ENCODE data around the gene MMP15. TPM values are rescaled to one million over a fixed set of nuclear protein-coding genes. Genes with fewer than 3 reads are reported as not detected.
A peak's percentile ranks its signal among the peaks of the same experiment; 100 is the strongest.
"Not testable (repeated sequence)": the region's sequence is repeated elsewhere in the genome, so short reads cannot be mapped to it uniquely, and the experiment has no call there.

Gene MMP15
- total RNA-seq, result 100 to 1,000 TPM in 1 of 5 donors, 10 to 100 TPM in 4; 19.3 to 140 (median 43.3) TPM
- polyA plus RNA-seq, result 10 to 100 TPM in 2 of 3 donors, 1 to 10 TPM in 1; 8.1 to 24.0 (median 15.5) TPM
- long read RNA-seq, donor 1, full-length matches to known transcripts, result 5 of 20 reads
- long read RNA-seq, donor 1, partial matches to known transcripts, result 15 of 20 reads
- long read RNA-seq, donor 1, other reads (novel, unspliced or antisense), result 0 of 20 reads
- long read RNA-seq, donor 2, full-length matches to known transcripts, result 13 of 19 reads
- long read RNA-seq, donor 2, partial matches to known transcripts, result 6 of 19 reads
- long read RNA-seq, donor 2, other reads (novel, unspliced or antisense), result 0 of 19 reads
- long read RNA-seq, donor 3, full-length matches to known transcripts, result 6 of 11 reads
- long read RNA-seq, donor 3, partial matches to known transcripts, result 5 of 11 reads
- long read RNA-seq, donor 3, other reads (novel, unspliced or antisense), result 0 of 11 reads
- long read RNA-seq, donor 4, result 0 reads
- long read RNA-seq, donor 5, full-length matches to known transcripts, result 12 of 27 reads
- long read RNA-seq, donor 5, partial matches to known transcripts, result 15 of 27 reads
- long read RNA-seq, donor 5, other reads (novel, unspliced or antisense), result 0 of 27 reads
- long read RNA-seq, donor 6, full-length matches to known transcripts, result 18 of 44 reads
- long read RNA-seq, donor 6, partial matches to known transcripts, result 26 of 44 reads
- long read RNA-seq, donor 6, other reads (novel, unspliced or antisense), result 0 of 44 reads
- long read RNA-seq, donor 7, full-length matches to known transcripts, result 6 of 6 reads
- long read RNA-seq, donor 7, partial matches to known transcripts, result 0 of 6 reads
- long read RNA-seq, donor 7, other reads (novel, unspliced or antisense), result 0 of 6 reads
- long read RNA-seq, donor 8, full-length matches to known transcripts, result 8 of 8 reads
- long read RNA-seq, donor 8, partial matches to known transcripts, result 0 of 8 reads
- long read RNA-seq, donor 8, other reads (novel, unspliced or antisense), result 0 of 8 reads
- long read RNA-seq, donor 9, full-length matches to known transcripts, result 1 of 1 reads
- long read RNA-seq, donor 9, partial matches to known transcripts, result 0 of 1 reads
- long read RNA-seq, donor 9, other reads (novel, unspliced or antisense), result 0 of 1 reads
- long read RNA-seq, donor 10, full-length matches to known transcripts, result 4 of 4 reads
- long read RNA-seq, donor 10, partial matches to known transcripts, result 0 of 4 reads
- long read RNA-seq, donor 10, other reads (novel, unspliced or antisense), result 0 of 4 reads

DNA sequence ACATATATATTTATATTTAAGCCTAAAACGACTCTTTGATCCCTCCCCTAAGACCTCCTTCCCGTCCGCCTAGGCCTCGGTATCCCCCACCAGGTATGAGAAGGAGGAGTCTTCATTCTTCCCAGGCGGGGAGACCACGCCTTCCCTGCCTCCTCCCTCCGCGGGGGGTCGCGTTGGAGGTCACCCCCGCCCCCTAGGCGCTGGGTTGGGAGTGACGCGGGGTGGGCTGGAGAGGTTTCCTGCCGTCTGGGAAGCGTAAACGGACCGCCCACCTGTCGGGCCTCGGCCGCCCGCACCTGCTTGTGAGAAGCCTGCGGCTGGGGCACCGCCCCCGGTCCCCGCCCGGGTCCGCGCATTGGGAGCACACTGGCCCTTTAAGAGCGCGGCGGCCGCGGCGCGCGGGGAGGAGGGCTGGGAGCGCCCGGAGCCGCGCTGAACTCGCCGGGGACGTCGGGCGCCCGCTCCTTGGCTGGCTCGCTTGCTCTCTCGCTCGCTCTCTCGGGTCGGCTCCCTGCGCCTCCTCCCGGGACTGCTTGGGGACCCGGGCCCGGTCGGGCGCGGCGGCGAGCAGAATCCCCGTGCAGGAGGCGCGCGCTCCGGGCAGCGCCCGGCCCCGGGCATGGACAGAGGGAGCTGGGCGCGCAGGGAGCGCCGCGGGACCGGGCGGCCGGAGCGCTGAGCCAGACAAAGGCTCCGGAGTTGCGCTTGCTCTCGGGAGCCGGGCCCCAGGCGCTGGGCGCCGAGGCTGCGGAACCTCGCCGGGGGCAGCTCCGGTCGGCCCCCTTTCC is at the start of gene MMP15:
TSS of gene MMP15 (plus strand) at position 404 of the 788 bp plus-strand sequence. CDS start 597 bp downstream, outside the sequence.
- intact Hi-C loops (cut with DNase I; ENCODE audit: low total_unique reads), result no loop called here
- Histone ChIP-seq H3K27ac (peak within 1 kb of the TSS; percentile 89 to 94 (median 92)), H3K9me3 (no peaks in the 10 kb centered on the region), H3K36me3 (no peaks in the 10 kb centered on the region), H3K27me3 (peaks cover 0 to 16% (median 0%) of the 10 kb centered on the region in 3 donors), H3K4me1 (peaks cover 63 to 96% (median 91%) of the 10 kb centered on the region in 4 donors), H3K4me3 (peak within 1 kb of the TSS; percentile 80 to 95 (median 84))
- 0 to 1% (median 0%) methylated on average over 13 to 90 of the region's 90 CpGs for WGBS, 5 donors
- peak; percentile 94 to 97 for DNase-seq
- TF ChIP-seq POLR2A (IDR thresholded peaks at IDR 0.05) (peak in 1 of 4 donors; percentile 15), EP300 (IDR thresholded peaks at IDR 0.05) (no peak), POLR2AphosphoS5 (IDR thresholded peaks at IDR 0.05) (peak in 2 of 3 donors; percentile 73 to 75)
- TF ChIP-seq, protein P1, sequence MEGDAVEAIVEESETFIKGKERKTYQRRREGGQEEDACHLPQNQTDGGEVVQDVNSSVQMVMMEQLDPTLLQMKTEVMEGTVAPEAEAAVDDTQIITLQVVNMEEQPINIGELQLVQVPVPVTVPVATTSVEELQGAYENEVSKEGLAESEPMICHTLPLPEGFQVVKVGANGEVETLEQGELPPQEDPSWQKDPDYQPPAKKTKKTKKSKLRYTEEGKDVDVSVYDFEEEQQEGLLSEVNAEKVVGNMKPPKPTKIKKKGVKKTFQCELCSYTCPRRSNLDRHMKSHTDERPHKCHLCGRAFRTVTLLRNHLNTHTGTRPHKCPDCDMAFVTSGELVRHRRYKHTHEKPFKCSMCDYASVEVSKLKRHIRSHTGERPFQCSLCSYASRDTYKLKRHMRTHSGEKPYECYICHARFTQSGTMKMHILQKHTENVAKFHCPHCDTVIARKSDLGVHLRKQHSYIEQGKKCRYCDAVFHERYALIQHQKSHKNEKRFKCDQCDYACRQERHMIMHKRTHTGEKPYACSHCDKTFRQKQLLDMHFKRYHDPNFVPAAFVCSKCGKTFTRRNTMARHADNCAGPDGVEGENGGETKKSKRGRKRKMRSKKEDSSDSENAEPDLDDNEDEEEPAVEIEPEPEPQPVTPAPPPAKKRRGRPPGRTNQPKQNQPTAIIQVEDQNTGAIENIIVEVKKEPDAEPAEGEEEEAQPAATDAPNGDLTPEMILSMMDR (IDR thresholded peaks at IDR 0.05), result no peak

DNA sequence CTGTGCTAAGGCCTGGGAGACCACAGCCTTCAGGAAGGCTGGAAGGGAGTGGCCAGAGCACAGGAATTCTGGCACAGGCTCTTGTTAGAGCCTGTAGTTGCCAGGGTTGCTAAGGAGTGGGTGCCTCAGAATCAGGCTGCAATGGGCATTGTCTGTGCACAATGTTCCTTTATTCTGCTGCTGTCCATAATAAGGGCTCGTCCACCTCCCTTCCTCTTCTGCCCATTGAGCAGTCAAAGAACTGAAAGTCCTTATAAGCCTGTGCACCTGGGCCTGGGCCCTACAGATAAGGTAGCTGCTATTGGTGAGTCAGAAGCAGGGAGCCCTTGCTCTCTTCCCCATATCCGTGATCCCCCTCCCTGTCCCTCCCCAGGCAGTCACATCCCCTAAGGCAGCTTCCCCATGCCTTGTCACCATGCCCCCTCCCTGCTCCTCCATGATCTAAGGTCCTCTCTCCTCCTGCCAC is 49.2 kb upstream of the MMP15 start:
- intact Hi-C loops (cut with DNase I; ENCODE audit: low total_unique reads), result no loop called here
- TF ChIP-seq EP300 (IDR thresholded peaks at IDR 0.05) (no peak), POLR2A (IDR thresholded peaks at IDR 0.05) (no peak), POLR2AphosphoS5 (IDR thresholded peaks at IDR 0.05) (no peak)
- TF ChIP-seq, protein P1 (IDR thresholded peaks at IDR 0.05), result no peak
- Histone ChIP-seq H3K27me3 (peaks cover 0 to 2% (median 0%) of the 10 kb centered on the region in 3 donors), H3K4me1 (peaks cover 0 to 7% (median 2%) of the 10 kb centered on the region in 4 donors), H3K27ac (peak overlapping the region in 1 of 5 donors; percentile 22), H3K36me3 (no peaks in the 10 kb centered on the region), H3K4me3 (no peak overlapping the region), H3K9me3 (no peaks in the 10 kb centered on the region)
- peak in 1 of 2 donors; percentile 43 for DNase-seq
- 26 to 49% (median 38%) methylated on average over 2 of the region's 2 CpGs for WGBS, 5 donors

DNA sequence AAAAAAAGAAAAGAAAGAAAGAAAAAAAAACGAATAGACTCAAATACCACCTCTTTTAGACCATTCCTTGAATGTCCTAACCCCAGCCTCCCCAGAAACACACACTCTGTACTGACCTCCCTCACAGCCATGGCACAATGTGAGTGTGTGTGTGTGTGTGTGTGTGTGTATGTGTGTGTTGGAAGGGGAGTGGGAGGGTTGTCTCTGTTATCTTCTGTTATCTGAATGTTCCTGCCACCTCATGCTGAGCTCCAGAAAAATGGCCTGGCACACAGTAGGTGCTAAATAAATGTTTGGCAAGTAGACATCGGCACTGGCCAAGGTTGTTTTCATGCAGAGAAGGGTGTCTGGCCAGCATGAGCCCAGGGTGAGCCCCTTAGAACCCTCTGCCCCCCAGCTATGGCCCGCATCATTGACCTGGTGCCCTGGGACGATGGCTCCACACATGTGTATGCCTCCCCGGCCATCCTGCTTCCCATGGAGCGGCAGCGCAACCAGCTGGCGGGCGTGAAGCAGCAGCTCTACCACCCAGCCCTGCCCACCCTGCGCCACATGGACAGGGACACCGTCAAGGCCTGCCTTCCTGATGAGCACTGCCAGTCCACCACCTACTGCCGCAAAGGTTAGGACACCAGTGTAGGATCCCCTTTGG is 48.0 kb upstream of the MMP15 start:
- 66 to 88% (median 86%) methylated on average over 3 to 12 of the region's 12 CpGs for WGBS, 5 donors
- no peak for DNase-seq
- no peak overlapping the region for H3K4me3 ChIP-seq

DNA sequence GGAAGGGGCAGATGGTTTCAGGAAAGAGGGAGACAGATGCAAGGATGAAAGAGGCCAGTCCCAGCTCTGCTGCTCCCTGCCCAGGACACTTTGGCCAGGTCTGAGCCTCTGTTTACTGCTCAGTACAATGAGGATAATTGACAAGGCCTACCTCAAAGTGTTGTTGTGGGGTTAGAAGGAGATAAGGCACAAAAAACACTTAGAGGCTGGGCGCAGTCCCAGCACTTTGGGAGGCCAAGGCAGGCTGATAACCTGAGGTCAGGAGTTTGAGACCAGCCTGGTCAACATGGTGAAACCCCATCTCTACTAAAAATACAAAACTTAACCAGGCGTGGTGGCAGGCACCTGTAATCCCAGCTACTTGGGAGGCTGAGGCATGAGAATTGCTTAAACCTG is 47.5 kb upstream of the MMP15 start:
- H3K9me3 ChIP-seq; H3K27ac ChIP-seq; H3K27me3 ChIP-seq; DNase-seq; H3K4me1 ChIP-seq; H3K36me3 ChIP-seq; intact Hi-C loops (cut with DNase I; ENCODE audit: low total_unique reads); H3K4me3 ChIP-seq: not testable (repeated sequence)
- WGBS, 5 donors, result 42 to 86% (median 55%) methylated on average over 2 of the region's 2 CpGs

More for the DNA sequence above, 48.0 kb upstream of the MMP15 start:
- Histone ChIP-seq H3K9me3 (no peaks in the 10 kb centered on the region), H3K27me3 (no peaks in the 10 kb centered on the region), H3K27ac (no peak overlapping the region), H3K4me1 (peaks cover 0 to 7% (median 2%) of the 10 kb centered on the region in 4 donors), H3K36me3 (no peaks in the 10 kb centered on the region)
- TF ChIP-seq EP300 (IDR thresholded peaks at IDR 0.05) (no peak), POLR2A (IDR thresholded peaks at IDR 0.05) (no peak), POLR2AphosphoS5 (IDR thresholded peaks at IDR 0.05) (no peak)
- TF ChIP-seq, protein P1 (IDR thresholded peaks at IDR 0.05), result no peak
- intact Hi-C loops (cut with DNase I; ENCODE audit: low total_unique reads), result no loop called here

Data from stomach (tissue), 19 donors.